Activated naive CD4-positive, alpha-beta T cell treated with anti-CD3 and anti-CD28 coated beads for 36 hours (primary cell): ENCODE data around the gene TMEM176A. TPM values are rescaled to one million over a fixed set of nuclear protein-coding genes. Genes with fewer than 3 reads are reported as not detected.

Experiments
- CTCF ChIA-PET: fragments of 350-600 bp; sonication (Branson Sonifier 250); formaldehyde crosslinking; loops from one replicate; lab custom pipeline; 2021; ENCODE audit warnings: antibody characterized with exemption; lab: Charles Lee
- DNase-seq: peaks from one replicate; pipeline ENCODE4 v3.0.0-alpha.2; 2020
- H3K27ac Mint-ChIP-seq: one replicate; pipeline ENCODE4 v1.8.0; 2021; ENCODE audit warnings: mild to moderate bottlenecking, mixed read lengths
- H3K27me3 Mint-ChIP-seq: one replicate; pipeline ENCODE4 v1.8.0; 2021; ENCODE audit warnings: low read depth, mixed read lengths
- H3K36me3 Mint-ChIP-seq: one replicate; pipeline ENCODE4 v1.8.0; 2021; ENCODE audit warnings: low read depth, mixed read lengths
- H3K4me1 Mint-ChIP-seq: one replicate; pipeline ENCODE4 v1.8.0; 2021; ENCODE audit warnings: low read depth, mixed read lengths
- H3K4me3 Mint-ChIP-seq: one replicate; pipeline ENCODE4 v1.8.0; 2021; ENCODE audit warnings: mild to moderate bottlenecking, moderate library complexity, mixed read lengths
- H3K9me3 Mint-ChIP-seq: one replicate; pipeline ENCODE4 v1.8.0; 2021; ENCODE audit warnings: mixed read lengths
- intact Hi-C: fragments of 100-400 bp; cut with micrococcal nuclease; formaldehyde crosslinking; loops from one replicate; pipeline ENCODE4 v1.15.1; 2023
- total RNA-seq, 2 experiments: library from RNA; stranded (reverse); gene quantifications; one replicate each; pipeline ENCODE4 v1.2.3, GENCODE V29; 2021

TMEM176A gene
- total RNA-seq, 2 experiments from 2014 or later = not detected

- Mint-ChIP-seq H3K4me1 (no peaks in the 10 kb centered on the region), H3K36me3 (no peaks in the 10 kb centered on the region), H3K4me3 (no peak overlapping the region), H3K27ac (no peak overlapping the region), H3K9me3 (no peaks in the 10 kb centered on the region), H3K27me3 (peaks cover 4% of the 10 kb centered on the region)
- intact Hi-C loops = no loop called here
- no peak for DNase-seq
- CTCF ChIA-PET = no interaction called here
Measured at GRCh38 chr7:150846291-150847115, 45.9 kb downstream of the TMEM176A start.

DNA sequence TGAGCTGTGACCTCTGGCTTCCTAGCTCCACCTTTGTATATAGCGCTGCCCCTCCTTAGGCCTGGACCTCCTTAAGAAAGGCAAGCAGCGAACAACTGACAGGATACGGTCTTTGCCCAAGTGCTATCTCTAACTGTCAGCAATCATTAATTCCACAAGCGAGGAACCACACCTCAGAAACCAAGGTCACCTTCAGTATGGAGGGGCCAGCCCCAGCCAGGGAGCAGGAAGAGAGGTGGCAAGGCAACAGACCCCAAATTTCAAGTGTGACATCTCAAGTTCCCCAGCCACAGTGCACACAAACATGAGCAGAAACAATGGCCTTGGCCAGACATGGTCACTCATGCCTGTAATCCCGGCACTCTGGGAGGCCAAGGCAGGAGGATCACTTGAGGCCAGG lies 47.0 kb downstream of the TMEM176A start:
- no peak for DNase-seq
- no peak overlapping the region for H3K27ac Mint-ChIP-seq
- H3K27me3 Mint-ChIP-seq = peaks cover 12% of the 10 kb centered on the region
- no peaks in the 10 kb centered on the region for H3K9me3 Mint-ChIP-seq
- intact Hi-C loops = no loop called here
- peaks cover 2% of the 10 kb centered on the region for H3K4me1 Mint-ChIP-seq
- CTCF ChIA-PET = no interaction called here
- H3K36me3 Mint-ChIP-seq = no peaks in the 10 kb centered on the region
- no peak overlapping the region for H3K4me3 Mint-ChIP-seq

- Mint-ChIP-seq H3K27me3 (peaks cover 12% of the 10 kb centered on the region), H3K4me1 (peaks cover 2% of the 10 kb centered on the region)
- CTCF ChIA-PET = no interaction called here
Measured at GRCh38 chr7:150848111-150848510, 47.5 kb downstream of the TMEM176A start.

DNA sequence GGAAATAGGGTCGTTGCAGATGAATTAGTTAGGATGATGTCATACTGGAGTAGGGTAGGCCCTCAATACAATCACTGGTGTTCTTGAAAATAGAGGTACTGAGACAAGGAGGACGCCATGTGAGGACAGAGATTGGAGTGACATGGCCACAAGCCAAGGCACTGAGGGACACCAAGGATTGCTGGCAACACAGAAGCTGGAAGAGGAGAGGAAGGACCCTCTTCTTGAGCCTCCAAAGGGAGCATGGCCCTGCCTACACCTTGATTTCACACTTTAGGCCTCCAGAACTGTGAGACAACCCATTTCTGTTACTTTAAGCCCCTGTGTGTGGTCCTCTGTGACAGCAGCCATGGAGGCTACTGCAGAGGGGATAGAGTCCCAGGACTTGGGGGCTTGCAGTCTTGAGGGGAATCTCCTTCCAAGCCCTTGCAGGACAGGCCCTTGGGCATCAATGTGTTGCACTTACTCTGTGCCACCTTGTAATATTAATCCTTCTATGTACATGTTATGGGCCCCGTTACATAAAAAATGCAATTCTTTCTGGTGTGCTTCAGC lies 48.1 kb downstream of the TMEM176A start:
- Mint-ChIP-seq H3K4me1 (peaks cover 2% of the 10 kb centered on the region), H3K27me3 (peaks cover 12% of the 10 kb centered on the region), H3K4me3 (no peak overlapping the region), H3K36me3 (no peaks in the 10 kb centered on the region), H3K9me3 (no peaks in the 10 kb centered on the region), H3K27ac (no peak overlapping the region)
- CTCF ChIA-PET = no interaction called here
- intact Hi-C loops = no loop called here
- no peak for DNase-seq

More at GRCh38 chr7:150848111-150848510, 47.5 kb downstream of the TMEM176A start:
- no peak overlapping the region for H3K27ac Mint-ChIP-seq
- H3K36me3 Mint-ChIP-seq = no peaks in the 10 kb centered on the region
- no peak overlapping the region for H3K4me3 Mint-ChIP-seq
- H3K9me3 Mint-ChIP-seq = no peaks in the 10 kb centered on the region
- no peak for DNase-seq
- intact Hi-C loops = no loop called here

DNA sequence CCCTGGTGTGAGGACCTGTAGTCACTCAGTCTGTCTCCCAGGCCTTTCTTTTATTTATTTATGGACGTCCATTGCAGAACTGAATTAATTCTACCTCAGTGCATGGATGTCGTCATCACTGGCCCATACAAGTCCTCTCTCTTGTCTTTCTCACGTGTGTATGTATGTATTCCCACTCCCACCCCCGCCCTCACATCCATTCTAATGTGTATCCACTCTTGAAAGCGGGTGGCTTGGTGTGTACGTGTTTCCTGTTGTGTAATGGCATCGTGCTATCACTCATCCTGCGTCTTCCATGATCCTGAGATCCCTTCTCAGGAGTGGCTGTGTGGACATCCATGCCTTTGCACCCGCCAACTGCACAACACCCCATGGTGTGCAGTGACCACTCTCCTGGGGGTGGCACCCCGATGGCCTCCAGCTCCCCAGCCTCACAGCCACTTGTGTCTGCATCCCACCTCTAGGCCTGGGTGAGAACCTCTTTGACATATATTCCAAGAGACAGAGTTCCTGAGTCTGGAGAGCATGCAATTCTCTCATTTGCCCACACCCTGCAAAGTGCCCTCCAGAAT lies 48.7 kb downstream of the TMEM176A start:
- H3K9me3 Mint-ChIP-seq = no peaks in the 10 kb centered on the region
- peaks cover 2% of the 10 kb centered on the region for H3K4me1 Mint-ChIP-seq
- CTCF ChIA-PET = no interaction called here
- H3K4me3 Mint-ChIP-seq = no peak overlapping the region
- H3K27ac Mint-ChIP-seq = no peak overlapping the region
- DNase-seq = no peak
- H3K27me3 Mint-ChIP-seq = peaks cover 12% of the 10 kb centered on the region
- H3K36me3 Mint-ChIP-seq = no peaks in the 10 kb centered on the region
- intact Hi-C loops = no loop called here

DNA sequence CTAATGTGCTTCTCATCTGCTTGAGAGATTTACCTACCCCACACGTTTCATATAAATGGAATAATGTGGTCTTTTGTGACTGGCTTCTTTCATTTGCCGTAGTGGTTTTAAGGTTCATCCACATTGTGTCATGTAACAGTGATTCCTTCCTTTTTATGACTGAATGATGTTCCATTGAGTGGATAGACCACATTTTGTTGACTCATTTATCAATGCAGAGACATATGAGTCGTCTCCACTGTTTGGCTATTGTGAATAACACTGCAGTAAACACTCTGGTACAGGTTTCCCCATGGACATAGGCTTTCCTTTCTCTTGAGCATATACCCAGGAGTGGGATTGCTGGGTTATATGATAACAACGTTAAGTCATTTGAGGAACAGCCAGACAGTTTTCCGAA lies 49.7 kb downstream of the TMEM176A start:
- H3K36me3 Mint-ChIP-seq = no peaks in the 10 kb centered on the region
- H3K4me1 Mint-ChIP-seq = peaks cover 2% of the 10 kb centered on the region
- DNase-seq = no peak
- no peaks in the 10 kb centered on the region for H3K9me3 Mint-ChIP-seq
- CTCF ChIA-PET = no interaction called here
- H3K27me3 Mint-ChIP-seq = peaks cover 12% of the 10 kb centered on the region
- intact Hi-C loops = no loop called here
- no peak overlapping the region for H3K4me3 Mint-ChIP-seq
- H3K27ac Mint-ChIP-seq = no peak overlapping the region

GRCh38 chr7:150851492-150852370 lies 51.2 kb downstream of the TMEM176A start:
- CTCF ChIA-PET = no interaction called here
- Mint-ChIP-seq H3K4me1 (peaks cover 2% of the 10 kb centered on the region), H3K27me3 (peaks cover 12% of the 10 kb centered on the region), H3K9me3 (no peaks in the 10 kb centered on the region), H3K4me3 (no peak overlapping the region), H3K36me3 (no peaks in the 10 kb centered on the region), H3K27ac (no peak overlapping the region)
- no peak for DNase-seq
- intact Hi-C loops = no loop called here

DNA sequence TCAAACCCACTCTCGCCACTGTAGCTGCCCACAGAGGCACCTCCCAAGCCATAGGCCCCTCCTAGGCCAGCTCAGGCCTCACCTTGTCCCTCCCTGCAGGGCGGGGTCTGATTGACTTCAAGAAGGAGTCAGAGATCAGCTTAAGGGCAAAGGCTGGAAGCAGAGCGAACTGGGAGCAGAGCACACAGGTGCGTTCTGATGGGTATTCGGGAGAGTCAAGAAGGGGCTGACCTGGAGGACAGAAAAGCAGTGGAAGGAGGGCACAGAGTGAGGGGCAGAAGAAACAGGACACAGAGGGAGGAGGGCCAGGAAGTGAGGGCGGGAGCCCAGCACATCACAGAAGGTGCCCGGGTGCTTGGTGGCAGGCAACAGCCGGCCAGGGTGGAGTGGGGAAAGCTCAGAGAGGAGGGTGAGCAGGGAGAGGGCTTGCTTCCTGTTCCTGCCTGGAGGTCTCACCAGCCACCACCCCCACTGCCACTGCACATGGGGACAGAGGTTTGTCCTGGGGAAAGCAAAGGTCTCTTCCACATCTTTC lies 51.9 kb downstream of the TMEM176A start, which contains the start of gene AOC1:
Gene AOC1, plus strand, starts transcription at position 147 of the 535 bp plus-strand sequence. CDS start 3,954 bp downstream, outside the sequence.
- intact Hi-C loops = no loop called here

DNA sequence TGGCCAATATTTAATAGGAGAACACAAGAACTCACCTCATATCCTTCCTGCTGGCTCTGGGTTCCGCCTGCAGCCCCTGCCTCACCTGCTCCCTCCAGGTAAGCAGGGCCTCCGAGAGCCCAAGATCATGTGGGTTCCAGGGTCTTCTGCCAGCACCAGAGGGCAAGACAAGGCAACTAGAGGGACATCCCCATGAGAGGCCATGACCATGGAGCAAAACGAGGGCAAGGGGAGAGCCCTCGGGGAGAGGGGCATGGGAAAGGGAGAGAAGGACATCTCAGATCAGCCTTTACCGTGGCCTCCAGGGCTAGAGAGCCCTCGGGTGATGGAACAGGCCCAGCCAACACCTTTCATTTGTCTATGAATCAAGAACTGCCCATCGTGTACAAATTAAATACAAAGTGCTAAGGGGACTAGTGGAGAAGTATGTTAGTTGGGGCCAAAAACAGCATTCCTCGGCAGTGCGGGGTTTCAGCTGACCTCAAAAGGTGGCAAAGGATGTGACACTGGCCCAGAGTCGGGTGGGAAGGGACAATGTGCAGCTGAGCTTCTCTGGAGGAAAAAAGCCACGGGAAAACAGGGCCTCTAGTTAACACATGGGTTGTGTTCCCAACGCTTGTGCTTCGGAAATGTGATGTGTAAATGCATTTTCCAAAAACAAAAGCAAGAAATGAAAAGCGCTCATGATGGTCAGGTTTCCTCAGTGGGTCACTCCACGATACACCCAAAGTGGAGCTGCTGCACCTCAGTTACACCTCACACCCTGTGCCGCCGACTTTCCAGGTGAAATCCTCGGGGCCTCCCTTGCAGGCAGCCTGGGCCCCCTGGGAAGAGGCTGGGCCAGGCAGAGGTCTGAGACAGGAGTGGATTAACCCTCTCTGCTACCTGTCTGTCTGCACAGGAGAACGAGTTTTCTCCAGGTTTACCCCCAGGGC lies 53.8 kb downstream of the TMEM176A start:
- H3K4me3 Mint-ChIP-seq = no peak overlapping the region
- CTCF ChIA-PET = no interaction called here
- H3K36me3 Mint-ChIP-seq = no peaks in the 10 kb centered on the region
- peaks cover 12% of the 10 kb centered on the region for H3K27me3 Mint-ChIP-seq
- no peak for DNase-seq
- intact Hi-C loops = no loop called here
- peaks cover 2% of the 10 kb centered on the region for H3K4me1 Mint-ChIP-seq
- H3K9me3 Mint-ChIP-seq = no peaks in the 10 kb centered on the region
- H3K27ac Mint-ChIP-seq = no peak overlapping the region

More for the DNA sequence above, 51.9 kb downstream of the TMEM176A start, which contains the start of gene AOC1:
- no peak for DNase-seq
- Mint-ChIP-seq H3K9me3 (no peaks in the 10 kb centered on the region), H3K4me1 (peaks cover 2% of the 10 kb centered on the region), H3K4me3 (no peak within 1 kb of the TSS), H3K36me3 (no peaks in the 10 kb centered on the region), H3K27ac (no peak within 1 kb of the TSS), H3K27me3 (peaks cover 12% of the 10 kb centered on the region)
- CTCF ChIA-PET = no interaction called here
